ENCODE results near the gene KRTAP10-11. TPM values are rescaled to one million over a fixed set of nuclear protein-coding genes. Genes with fewer than 3 reads are reported as not detected.

The KRTAP10-11 gene
- total RNA-seq, 4 donors from 2014 or later, result not detected

DNA sequence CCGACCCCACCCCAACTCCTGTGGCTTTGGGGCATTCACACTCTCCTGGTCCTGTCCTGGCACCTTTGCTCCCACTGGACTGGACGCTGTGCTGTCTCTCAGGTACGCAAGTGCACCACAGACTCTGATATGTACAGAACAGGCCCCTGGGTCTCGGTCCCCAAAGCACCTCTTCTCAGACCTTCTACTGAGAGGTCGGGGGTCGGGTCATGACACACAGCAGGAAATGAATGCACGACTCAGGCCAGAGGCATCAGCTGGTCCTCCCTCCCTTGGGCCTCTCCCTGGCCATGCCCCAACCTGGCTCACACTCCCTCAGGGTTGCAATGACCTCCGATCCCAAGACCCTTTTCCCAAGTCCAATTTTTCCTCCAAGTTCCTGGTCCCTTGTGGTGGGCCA, 49.0 kb downstream of the KRTAP10-11 start:
- TF ChIP-seq CTCF (IDR thresholded peaks at IDR 0.05) (no peak), POLR2A (IDR thresholded peaks at IDR 0.05) (no peak)
- 78 to 86% methylated on average over 8 of the region's 8 CpGs for WGBS, 2 donors
- H3K27me3 ChIP-seq, result no peaks in the 10 kb centered on the region
- H3K4me3 ChIP-seq (replicated peaks in 1 of 3), result no peak overlapping the region
- no peaks in the 10 kb centered on the region for H3K36me3 ChIP-seq
- H3K4me1 ChIP-seq, result no peaks in the 10 kb centered on the region
- DNase-seq, result no peak
- no peak overlapping the region for H3K27ac ChIP-seq
- no peaks in the 10 kb centered on the region for H3K9me3 ChIP-seq
- intact Hi-C loops (cut with DNase I), result no loop called here

- no peak overlapping the region for H3K4me3 ChIP-seq (replicated peaks in 1 of 3)
- H3K27me3 ChIP-seq, result no peaks in the 10 kb centered on the region
- H3K27ac ChIP-seq, result no peak overlapping the region
- no peaks in the 10 kb centered on the region for H3K36me3 ChIP-seq
- 84 to 93% methylated on average over 8 of the region's 8 CpGs for WGBS, 2 donors
- intact Hi-C loops (cut with DNase I), result no loop called here
- H3K9me3 ChIP-seq, result no peaks in the 10 kb centered on the region
- H3K4me1 ChIP-seq, result no peaks in the 10 kb centered on the region
- DNase-seq, result no peak
- no peak for TF ChIP-seq POLR2A (IDR thresholded peaks at IDR 0.05)
- TF ChIP-seq CTCF (IDR thresholded peaks at IDR 0.05), result no peak
Measured at GRCh38 chr21:44695641-44696040, 49.4 kb downstream of the KRTAP10-11 start.

DNA sequence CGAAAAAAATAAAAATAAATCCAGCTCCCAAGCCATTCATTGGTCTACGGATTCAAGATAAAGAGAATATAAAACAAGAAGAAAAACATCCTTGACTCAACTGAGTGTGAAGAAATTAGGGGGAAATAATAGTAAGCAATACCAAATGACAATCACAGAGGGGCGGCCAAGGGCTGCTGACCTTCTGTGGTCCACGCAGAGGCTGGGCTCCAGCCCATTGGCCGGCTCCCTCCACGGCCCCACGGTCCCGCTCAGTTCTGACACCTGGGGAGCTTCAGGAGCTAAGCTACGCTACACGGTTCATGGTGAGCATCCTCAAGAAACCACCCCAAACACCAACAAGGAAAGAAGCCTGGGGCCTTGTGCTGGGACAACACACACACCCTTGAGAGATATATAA, 50.4 kb downstream of the KRTAP10-11 start:
- intact Hi-C loops (cut with DNase I), result no loop called here
- Histone ChIP-seq H3K36me3 (no peaks in the 10 kb centered on the region), H3K4me1 (no peaks in the 10 kb centered on the region), H3K27me3 (no peaks in the 10 kb centered on the region), H3K27ac (no peak overlapping the region), H3K4me3 (replicated peaks in 1 of 3) (no peak overlapping the region), H3K9me3 (no peaks in the 10 kb centered on the region)
- TF ChIP-seq CTCF (IDR thresholded peaks at IDR 0.05) (no peak), POLR2A (IDR thresholded peaks at IDR 0.05) (no peak)
- 75 to 78% methylated on average over 10 of the region's 10 CpGs for whole genome bisulfite sequencing, 2 donors
- no peak for DNase-seq

Small RNA genes lying within 50 kb of the gene (small RNA-seq; reads per million reads assigned to genes)
- gene KRTAP12-6P, result not detected

Other genes starting within 250 kb of the KRTAP10-11 start
- gene LRRC3, start 190.9 kb upstream of the KRTAP10-11 start, total RNA-seq, result under 1 TPM; 0.78 to 0.92 (median 0.85) TPM
- not detected for gene KRTAP10-1, start 106.2 kb upstream of the KRTAP10-11 start, total RNA-seq
- gene KRTAP10-2, start 94.9 kb upstream of the KRTAP10-11 start, total RNA-seq, result not detected
- gene KRTAP10-3, start 87.6 kb upstream of the KRTAP10-11 start, total RNA-seq, result not detected
- gene KRTAP10-4, start 72.7 kb upstream of the KRTAP10-11 start, total RNA-seq, result not detected
- gene KRTAP10-5, start 65.8 kb upstream of the KRTAP10-11 start, total RNA-seq, result under 1 TPM in 1 of 4 donors, not detected in 3; 0.78 TPM
- gene KRTAP10-6, start 53.9 kb upstream of the KRTAP10-11 start, total RNA-seq, result not detected
- gene KRTAP10-7, start 45.8 kb upstream of the KRTAP10-11 start, total RNA-seq, result not detected
- gene KRTAP10-8, start 34.3 kb upstream of the KRTAP10-11 start, total RNA-seq, result not detected
- not detected for gene KRTAP10-9, start 19.3 kb upstream of the KRTAP10-11 start, total RNA-seq
- not detected for gene KRTAP10-10, start 9.1 kb upstream of the KRTAP10-11 start, total RNA-seq
- gene KRTAP12-4, start 8.2 kb downstream of the KRTAP10-11 start, total RNA-seq, result not detected
- gene KRTAP12-3, start 11.5 kb downstream of the KRTAP10-11 start, total RNA-seq, result not detected
- under 1 TPM in 1 of 4 donors, not detected in 3; 0.89 TPM for gene KRTAP12-2, start 20.5 kb downstream of the KRTAP10-11 start, total RNA-seq
- gene KRTAP12-1, start 35.7 kb downstream of the KRTAP10-11 start, total RNA-seq, result under 1 TPM in 1 of 4 donors, not detected in 3; 0.78 TPM
- not detected for gene KRTAP10-12, start 50.8 kb downstream of the KRTAP10-11 start, total RNA-seq
- gene TSPEAR, start 65.2 kb downstream of the KRTAP10-11 start, total RNA-seq, result 1 to 10 TPM in 2 of 4 donors, under 1 TPM in 2; 0.21 to 1.3 (median 0.69) TPM
- 100 to 1,000 TPM in 1 of 4 donors, 10 to 100 TPM in 3; 90.4 to 127 (median 95.3) TPM for gene UBE2G2, start 155.4 kb downstream of the KRTAP10-11 start, total RNA-seq
- 100 to 1,000 TPM in 1 of 4 donors, 10 to 100 TPM in 3; 65.7 to 127 (median 87.8) TPM for gene SUMO3, start 171.6 kb downstream of the KRTAP10-11 start, total RNA-seq
- 100 to 1,000 TPM; 256 to 374 (median 309) TPM for gene PTTG1IP, start 227.3 kb downstream of the KRTAP10-11 start, total RNA-seq